ENCODE measurements around the gene ORMDL3. TPM values are rescaled to one million over a fixed set of nuclear protein-coding genes. Genes with fewer than 3 reads are reported as not detected.
"Not testable (repeated sequence)": the region's sequence is repeated elsewhere in the genome, so short reads cannot be mapped to it uniquely, and the experiment has no call there.

ORMDL3 gene
- total RNA-seq, 4 donors from 2014 or later = 78.5 to 338 (median 163) TPM

GRCh38 chr17:39950871-39951348 lies 23.5 kb upstream of the ORMDL3 start:
- DNase-seq (ENCODE audit: low spot score) (no peak), ATAC-seq (ENCODE audit: low FRiP score) (no peak)
- TF ChIP-seq CTCF (IDR thresholded peaks at IDR 0.05) = no peak

GRCh38 chr17:39949028-39949427 lies 21.6 kb upstream of the ORMDL3 start:
- no peak for ATAC-seq (ENCODE audit: low FRiP score)
- DNase-seq (ENCODE audit: low spot score) = no peak
- TF ChIP-seq CTCF (IDR thresholded peaks at IDR 0.05) = no peak

GRCh38 chr17:39948489-39948828 lies 21.1 kb upstream of the ORMDL3 start:
- ATAC-seq (ENCODE audit: low FRiP score); DNase-seq (ENCODE audit: low spot score): not testable (repeated sequence)

GRCh38 chr17:39946551-39947330 lies 19.3 kb upstream of the ORMDL3 start:
- no peak for TF ChIP-seq CTCF (IDR thresholded peaks at IDR 0.05)
- DNase-seq (ENCODE audit: low spot score) (no peak), ATAC-seq (ENCODE audit: low FRiP score) (no peak)

GRCh38 chr17:39944393-39944711 lies 17.0 kb upstream of the ORMDL3 start:
- no peak for TF ChIP-seq CTCF (IDR thresholded peaks at IDR 0.05)
- DNase-seq (ENCODE audit: low spot score) (no peak), ATAC-seq (ENCODE audit: low FRiP score) (no peak)

- TF ChIP-seq CTCF (IDR thresholded peaks at IDR 0.05) = no peak
- no peak for ATAC-seq (ENCODE audit: low FRiP score)
Measured at GRCh38 chr17:39943702-39944392, 16.4 kb upstream of the ORMDL3 start.

GRCh38 chr17:39939588-39940419 lies 12.4 kb upstream of the ORMDL3 start:
- TF ChIP-seq CTCF (IDR thresholded peaks at IDR 0.05) = no peak
- no peak for DNase-seq (ENCODE audit: low spot score)
- ATAC-seq (ENCODE audit: low FRiP score) = peak; percentile 20

More at GRCh38 chr17:39943702-39944392, 16.4 kb upstream of the ORMDL3 start:
- no peak for DNase-seq (ENCODE audit: low spot score)

Measured in omental fat pad (tissue), 4 donors.